Pancreas (tissue), 10 donors: ENCODE data around the gene RGS11. TPM values are rescaled to one million over a fixed set of nuclear protein-coding genes. Genes with fewer than 3 reads are reported as not detected.

Source experiments
- ATAC-seq, 4 donors: fragments of 200-7000 bp; cut with Tn5 transposase; one replicate each; pipeline versions ENCODE4 v1.8.0 to v1.9.1; 2020; ENCODE audit warnings: mild to moderate bottlenecking in 4 of 4, moderate library complexity in 4 of 4
- DNase-seq, 6 donors: peaks; one replicate each; pipeline ENCODE4 v3.0.0-alpha.2; 2020
- FAIRE-seq: peaks from 2 replicates; lab custom pipeline; 2012; peaks lifted over from hg19 to GRCh38; lab: Jason Lieb, UNC
- H3K27ac ChIP-seq, 4 donors: fragments of 200-600 bp; sonication (generic); 1 replicate in 3 of 4; 2 replicates in 1 of 4; pipeline versions ENCODE4 v1.5.0 to v1.8.0; 2020
- H3K27me3 ChIP-seq, 4 donors: fragments of 200-600 bp; one replicate each; pipeline ENCODE4 v1.8.0; 2021
- H3K36me3 ChIP-seq, 3 donors: fragments of 200-600 bp; sonication (generic) in 1 of 3; one replicate each; pipeline versions ENCODE4 v1.5.0 to v1.8.0; 2020 to 2021
- H3K4me1 ChIP-seq, 3 donors: fragments of 200-600 bp; one replicate each; pipeline ENCODE4 v1.8.0; 2021
- H3K4me3 ChIP-seq, 4 donors: fragments of 200-600 bp; sonication (generic) in 2 of 4; one replicate each; pipeline versions ENCODE4 v1.5.0 to v1.8.0; 2020 to 2021
- H3K9me3 ChIP-seq, 4 donors: fragments of 200-600 bp; one replicate each; pipeline ENCODE4 v1.8.0; 2021
- CTCF ChIP-seq, 4 donors: fragments of 200-600 bp; sonication (generic) in 3 of 4; IDR thresholded peaks; one replicate each; pipeline versions ENCODE4 v1.5.0 to v1.8.0; 2021; ENCODE audit warnings: antibody characterized with exemption in 4 of 4
- WGBS, 2 donors: extraction: QIAGEN DNeasy Blood & Tissue Kit; methylation state at CpG; one replicate each; pipeline ENCODE4 v1.1.7; 2013; 5-methylcytosine and 5-hydroxymethylcytosine counted together
- intact Hi-C, 3 donors: fragments of 100-400 bp; cut with DNase I; formaldehyde crosslinking; loops; one replicate each; pipeline versions ENCODE4 v1.11.1 to v1.14.2; 2022
- polyA plus RNA-seq, 2 donors: library from polyadenylated mRNA; stranded (reverse); fragments of 200-250 nt; gene quantifications; one replicate each; pipeline ENCODE4 v1.2.3, GENCODE V29; 2013
- total RNA-seq, 6 donors: library from RNA; stranded (reverse); fragmentation: NEBNext Ultra II Directional in 4 of 6; extraction: Animal tissue kit (Norgen Biotek cat#: 25700) in 4 of 6; gene quantifications; one replicate each; pipeline versions ENCODE4 v1.2.1 to v1.2.4, GENCODE V29; 2021 to 2023
- donor health status: healthy with polysubstance abuse.
- donor health status: DM: no; HTN: no; CAD: no; lungs with moderate emphysema.
- donor health status: DM: no; HTN: no; CAD: no.
- donor health status: control.
- donor health status: control.
- donor health status: Bipolar disorder and iron deficiency.
- donor health status: DM: yes; HTN: yes; CAD: no.
- donor health status: DM: no; HTN: no; CAD: no.
- donor health status: DM: no; HTN: no; CAD: no.
- donor health status: DM: yes; HTN: yes; CAD: no.

RGS11 gene
- 10 to 100 TPM in 1 of 6 donors, 1 to 10 TPM in 5; 4.5 to 14.0 (median 8.0) TPM for total RNA-seq
- 10 to 100 TPM; 42.9 to 47.2 TPM for polyA plus RNA-seq

- Histone ChIP-seq H3K4me1 (peaks cover 0 to 8% (median 6%) of the 10 kb centered on the region in 3 donors), H3K9me3 (no peaks in the 10 kb centered on the region), H3K4me3 (peak within 1 kb of the TSS in 2 of 4 donors; percentile 36 to 53), H3K36me3 (no peaks in the 10 kb centered on the region), H3K27me3 (no peaks in the 10 kb centered on the region), H3K27ac (no peak within 1 kb of the TSS)
- peak in 1 of 4 donors; percentile 16 for ATAC-seq
- WGBS, 2 donors, result 3% methylated on average over 21 to 56 of the region's 56 CpGs
- peak in 4 of 6 donors; percentile 14 to 72 (median 56) for DNase-seq
- FAIRE-seq, result no peak
- intact Hi-C loops, result loop anchor here in 1 of 3 donors (5.0 kb wide), 1 partner anchor 49 kb away; the partner anchor contains the start of gene LUC7L
- no peak for TF ChIP-seq CTCF (IDR thresholded peaks at IDR 0.05)
Measured at GRCh38 chr16:275786-276232, at the start of gene RGS11. Gene RGS11, minus strand, starts transcription at chr16:275944. Its CDS starts 33 bp downstream, at chr16:275911.

GRCh38 chr16:324451-325334 lies 48.9 kb upstream of the RGS11 start:
- no peak for TF ChIP-seq CTCF (IDR thresholded peaks at IDR 0.05)
- Histone ChIP-seq H3K36me3 (no peaks in the 10 kb centered on the region), H3K4me1 (peaks cover 0 to 8% (median 0%) of the 10 kb centered on the region in 3 donors), H3K9me3 (no peaks in the 10 kb centered on the region), H3K27ac (no peak overlapping the region), H3K4me3 (no peak overlapping the region), H3K27me3 (no peaks in the 10 kb centered on the region)
- 82 to 84% methylated on average over 54 to 55 of the region's 55 CpGs for WGBS, 2 donors
- ATAC-seq (no peak), FAIRE-seq (no peak), DNase-seq (no peak)
- intact Hi-C loops, result no loop called here

GRCh38 chr16:324201-324450 lies 48.4 kb upstream of the RGS11 start:
- no peak for TF ChIP-seq CTCF (IDR thresholded peaks at IDR 0.05)
- no peak for ATAC-seq
- Histone ChIP-seq H3K4me1 (peaks cover 0 to 8% (median 0%) of the 10 kb centered on the region in 3 donors), H3K4me3 (no peak overlapping the region), H3K36me3 (no peaks in the 10 kb centered on the region), H3K27me3 (no peaks in the 10 kb centered on the region), H3K9me3 (no peaks in the 10 kb centered on the region), H3K27ac (no peak overlapping the region)
- intact Hi-C loops, result no loop called here
- WGBS, 2 donors, result 88 to 90% methylated on average over 17 of the region's 17 CpGs
- no peak for DNase-seq
- no peak for FAIRE-seq

- H3K9me3 ChIP-seq, result no peaks in the 10 kb centered on the region
- peaks cover 0 to 3% (median 0%) of the 10 kb centered on the region in 3 donors for H3K4me1 ChIP-seq
- no peak for ATAC-seq
- WGBS, 2 donors, result 91 to 94% methylated on average over 13 of the region's 13 CpGs
- no peak for FAIRE-seq
- no peak for TF ChIP-seq CTCF (IDR thresholded peaks at IDR 0.05)
- no peak overlapping the region for H3K4me3 ChIP-seq
- H3K36me3 ChIP-seq, result peaks cover 0 to 5% (median 0%) of the 10 kb centered on the region in 3 donors
- no peaks in the 10 kb centered on the region for H3K27me3 ChIP-seq
- H3K27ac ChIP-seq, result no peak overlapping the region
- intact Hi-C loops, result no loop called here
- DNase-seq, result no peak
Measured at GRCh38 chr16:322476-323143, 46.9 kb upstream of the RGS11 start.
